Activated naive CD4-positive, alpha-beta T cell treated with anti-CD3 and anti-CD28 coated beads for 36 hours (primary cell): ENCODE data around the gene PI3. TPM values are rescaled to one million over a fixed set of nuclear protein-coding genes. Genes with fewer than 3 reads are reported as not detected.

Source experiments
- CTCF ChIA-PET: fragments of 350-600 bp; sonication (Branson Sonifier 250); formaldehyde crosslinking; loops from one replicate; lab custom pipeline; 2021; ENCODE audit warnings: antibody characterized with exemption; lab: Charles Lee
- DNase-seq: peaks from one replicate; pipeline ENCODE4 v3.0.0-alpha.2; 2020
- H3K27ac Mint-ChIP-seq: one replicate; pipeline ENCODE4 v1.8.0; 2021; ENCODE audit warnings: mild to moderate bottlenecking, mixed read lengths
- H3K27me3 Mint-ChIP-seq: one replicate; pipeline ENCODE4 v1.8.0; 2021; ENCODE audit warnings: low read depth, mixed read lengths
- H3K36me3 Mint-ChIP-seq: one replicate; pipeline ENCODE4 v1.8.0; 2021; ENCODE audit warnings: low read depth, mixed read lengths
- H3K4me1 Mint-ChIP-seq: one replicate; pipeline ENCODE4 v1.8.0; 2021; ENCODE audit warnings: low read depth, mixed read lengths
- H3K4me3 Mint-ChIP-seq: one replicate; pipeline ENCODE4 v1.8.0; 2021; ENCODE audit warnings: mild to moderate bottlenecking, moderate library complexity, mixed read lengths
- H3K9me3 Mint-ChIP-seq: one replicate; pipeline ENCODE4 v1.8.0; 2021; ENCODE audit warnings: mixed read lengths
- intact Hi-C: fragments of 100-400 bp; cut with micrococcal nuclease; formaldehyde crosslinking; loops from one replicate; pipeline ENCODE4 v1.15.1; 2023
- total RNA-seq, 2 experiments: library from RNA; stranded (reverse); gene quantifications; one replicate each; pipeline ENCODE4 v1.2.3, GENCODE V29; 2021

Gene PI3
- total RNA-seq, 2 experiments from 2014 or later = not detected

- no peaks in the 10 kb centered on the region for H3K36me3 Mint-ChIP-seq
- no peak overlapping the region for H3K27ac Mint-ChIP-seq
- CTCF ChIA-PET = no interaction called here
- intact Hi-C loops = no loop called here
- H3K9me3 Mint-ChIP-seq = no peaks in the 10 kb centered on the region
- no peaks in the 10 kb centered on the region for H3K4me1 Mint-ChIP-seq
- DNase-seq = no peak
- H3K27me3 Mint-ChIP-seq = no peaks in the 10 kb centered on the region
- no peak overlapping the region for H3K4me3 Mint-ChIP-seq
Measured at GRCh38 chr20:45189861-45190260, 15.2 kb downstream of the PI3 start.

- H3K27me3 Mint-ChIP-seq = no peaks in the 10 kb centered on the region
- DNase-seq = no peak
- H3K36me3 Mint-ChIP-seq = no peaks in the 10 kb centered on the region
- intact Hi-C loops = no loop called here
- CTCF ChIA-PET = interaction anchor here (0.6 to 1.4 kb wide), 3 partner anchors 11 to 126 kb away, joined by 3 to 5 read pairs (median 3); no protein-coding TSS in a partner anchor
- H3K4me3 Mint-ChIP-seq = no peak overlapping the region
- H3K27ac Mint-ChIP-seq = no peak overlapping the region
- H3K9me3 Mint-ChIP-seq = no peaks in the 10 kb centered on the region
- H3K4me1 Mint-ChIP-seq = no peaks in the 10 kb centered on the region
Measured at GRCh38 chr20:45191926-45192325, 17.2 kb downstream of the PI3 start.

- no peaks in the 10 kb centered on the region for H3K4me1 Mint-ChIP-seq
- peaks cover 5% of the 10 kb centered on the region for H3K27me3 Mint-ChIP-seq
- no peaks in the 10 kb centered on the region for H3K36me3 Mint-ChIP-seq
- CTCF ChIA-PET = no interaction called here
- no peak for DNase-seq
- no peak overlapping the region for H3K4me3 Mint-ChIP-seq
- H3K9me3 Mint-ChIP-seq = no peaks in the 10 kb centered on the region
- no peak overlapping the region for H3K27ac Mint-ChIP-seq
- intact Hi-C loops = no loop called here
Measured at GRCh38 chr20:45193331-45193730, 18.6 kb downstream of the PI3 start.

- Mint-ChIP-seq H3K27me3 (peaks cover 24% of the 10 kb centered on the region), H3K36me3 (no peaks in the 10 kb centered on the region), H3K4me1 (no peaks in the 10 kb centered on the region), H3K4me3 (no peak within 1 kb of the TSS), H3K27ac (no peak within 1 kb of the TSS), H3K9me3 (peaks cover 6% of the 10 kb centered on the region)
- CTCF ChIA-PET = no interaction called here
- intact Hi-C loops = no loop called here
- DNase-seq = no peak
Measured at GRCh38 chr20:45206725-45207124, 32.0 kb downstream of the PI3 start, which contains the start of gene SEMG1. Gene SEMG1 (plus strand): TSS chr20:45207033. CDS start chr20:45207054, 21 bp downstream.

- H3K4me1 Mint-ChIP-seq = no peaks in the 10 kb centered on the region
- no peak overlapping the region for H3K4me3 Mint-ChIP-seq
- peaks cover 24% of the 10 kb centered on the region for H3K27me3 Mint-ChIP-seq
- H3K36me3 Mint-ChIP-seq = no peaks in the 10 kb centered on the region
- H3K27ac Mint-ChIP-seq = no peak overlapping the region
- DNase-seq = no peak
- H3K9me3 Mint-ChIP-seq = no peaks in the 10 kb centered on the region
- CTCF ChIA-PET = no interaction called here
- intact Hi-C loops = no loop called here
Measured at GRCh38 chr20:45209924-45210323, 35.2 kb downstream of the PI3 start.

- Mint-ChIP-seq H3K4me3 (no peak overlapping the region), H3K9me3 (no peaks in the 10 kb centered on the region), H3K36me3 (no peaks in the 10 kb centered on the region), H3K4me1 (no peaks in the 10 kb centered on the region), H3K27ac (no peak overlapping the region), H3K27me3 (peaks cover 12% of the 10 kb centered on the region)
- no peak for DNase-seq
- CTCF ChIA-PET = no interaction called here
- intact Hi-C loops = no loop called here
Measured at GRCh38 chr20:45211569-45212474, 37.1 kb downstream of the PI3 start.

GRCh38 chr20:45212836-45213235 lies 38.1 kb downstream of the PI3 start:
- no peaks in the 10 kb centered on the region for H3K9me3 Mint-ChIP-seq
- no peak overlapping the region for H3K27ac Mint-ChIP-seq
- intact Hi-C loops = no loop called here
- H3K4me3 Mint-ChIP-seq = no peak overlapping the region
- H3K4me1 Mint-ChIP-seq = no peaks in the 10 kb centered on the region
- CTCF ChIA-PET = no interaction called here
- peaks cover 11% of the 10 kb centered on the region for H3K27me3 Mint-ChIP-seq
- no peaks in the 10 kb centered on the region for H3K36me3 Mint-ChIP-seq
- DNase-seq = no peak

- H3K4me3 Mint-ChIP-seq = no peak overlapping the region
- H3K4me1 Mint-ChIP-seq = no peaks in the 10 kb centered on the region
- no peak for DNase-seq
- CTCF ChIA-PET = interaction anchor here (1.7 kb wide), 1 partner anchor 79 kb away, joined by 4 read pairs; no protein-coding TSS in a partner anchor
- no peak overlapping the region for H3K27ac Mint-ChIP-seq
- peaks cover 15% of the 10 kb centered on the region for H3K27me3 Mint-ChIP-seq
- H3K36me3 Mint-ChIP-seq = no peaks in the 10 kb centered on the region
- no peaks in the 10 kb centered on the region for H3K9me3 Mint-ChIP-seq
- intact Hi-C loops = no loop called here
Measured at GRCh38 chr20:45218124-45218523, 43.4 kb downstream of the PI3 start.

GRCh38 chr20:45218636-45219035 lies 43.9 kb downstream of the PI3 start:
- no peak overlapping the region for H3K4me3 Mint-ChIP-seq
- H3K9me3 Mint-ChIP-seq = no peaks in the 10 kb centered on the region
- H3K4me1 Mint-ChIP-seq = no peaks in the 10 kb centered on the region
- H3K27me3 Mint-ChIP-seq = peaks cover 15% of the 10 kb centered on the region
- H3K27ac Mint-ChIP-seq = no peak overlapping the region
- DNase-seq = no peak
- CTCF ChIA-PET = interaction anchor here (1.7 kb wide), 1 partner anchor 79 kb away, joined by 4 read pairs; no protein-coding TSS in a partner anchor
- intact Hi-C loops = no loop called here
- H3K36me3 Mint-ChIP-seq = no peaks in the 10 kb centered on the region

GRCh38 chr20:45221076-45221475 lies 46.4 kb downstream of the PI3 start, which contains the start of gene SEMG2:
Gene SEMG2 (plus strand): TSS chr20:45221373. CDS start chr20:45221390, 17 bp downstream.
- peaks cover 18% of the 10 kb centered on the region for H3K27me3 Mint-ChIP-seq
- no peak for DNase-seq
- no peak within 1 kb of the TSS for H3K4me3 Mint-ChIP-seq
- intact Hi-C loops = loop anchor here (10.0 kb wide), 1 partner anchor 86 kb away; no protein-coding TSS in a partner anchor
- H3K9me3 Mint-ChIP-seq = no peaks in the 10 kb centered on the region
- H3K4me1 Mint-ChIP-seq = no peaks in the 10 kb centered on the region
- CTCF ChIA-PET = no interaction called here
- H3K36me3 Mint-ChIP-seq = no peaks in the 10 kb centered on the region
- H3K27ac Mint-ChIP-seq = no peak within 1 kb of the TSS

- H3K4me1 Mint-ChIP-seq = no peaks in the 10 kb centered on the region
- CTCF ChIA-PET = no interaction called here
- no peaks in the 10 kb centered on the region for H3K9me3 Mint-ChIP-seq
- intact Hi-C loops = loop anchor here (10.0 kb wide), 1 partner anchor 88 kb away; no protein-coding TSS in a partner anchor
- H3K27ac Mint-ChIP-seq = no peak overlapping the region
- peaks cover 10% of the 10 kb centered on the region for H3K27me3 Mint-ChIP-seq
- no peaks in the 10 kb centered on the region for H3K36me3 Mint-ChIP-seq
- no peak overlapping the region for H3K4me3 Mint-ChIP-seq
- DNase-seq = no peak
Measured at GRCh38 chr20:45223136-45223535, 48.4 kb downstream of the PI3 start.
